Lower lobe of right lung (tissue), 2 donors: Measurements from ENCODE around the gene KRT75. TPM values are rescaled to one million over a fixed set of nuclear protein-coding genes. Genes with fewer than 3 reads are reported as not detected.

Experiments used
- ATAC-seq, 2 donors: fragments of 200-7000 bp; cut with Tn5 transposase; one replicate each; pipeline ENCODE4 v1.9.1; 2020 to 2022; ENCODE audit warnings: mild to moderate bottlenecking in 2 of 2, moderate library complexity in 2 of 2
- DNase-seq: peaks from one replicate; pipeline ENCODE4 v3.0.0-alpha.2; 2020
- H3K27ac ChIP-seq: fragments of 200-600 bp; one replicate; pipeline ENCODE4 v1.8.0; 2022
- H3K27me3 ChIP-seq: fragments of 200-600 bp; one replicate; pipeline ENCODE4 v1.8.0; 2022; ENCODE audit warnings: low read depth
- H3K36me3 ChIP-seq: fragments of 200-600 bp; one replicate; pipeline ENCODE4 v1.8.0; 2022; ENCODE audit warnings: mild to moderate bottlenecking
- H3K4me1 ChIP-seq: fragments of 200-600 bp; one replicate; pipeline ENCODE4 v1.8.0; 2022
- H3K4me3 ChIP-seq: fragments of 200-600 bp; one replicate; pipeline ENCODE4 v1.8.0; 2022; ENCODE audit warnings: mild to moderate bottlenecking
- H3K9me3 ChIP-seq: fragments of 200-600 bp; one replicate; pipeline ENCODE4 v1.8.0; 2022
- CTCF ChIP-seq: fragments of 200-600 bp; IDR thresholded peaks from one replicate; pipeline ENCODE4 v1.8.0; 2022; ENCODE audit warnings: antibody characterized with exemption, mild to moderate bottlenecking
- intact Hi-C: fragments of 100-400 bp; cut with DNase I; formaldehyde crosslinking; loops from one replicate; pipeline ENCODE4 v1.11.0; 2022
- total RNA-seq: library from RNA; stranded (reverse); fragmentation: NEBNext Ultra II Directional; extraction: Animal tissue kit (Norgen Biotek cat#: 25700); gene quantifications from one replicate; pipeline ENCODE4 v1.2.1, GENCODE V29; 2021
- donor health status: DM: no; HTN: yes; CAD: no; lungs with severe emphysema.

KRT75 gene
- total RNA-seq, 1 donor from 2014 or later, result not detected

- Histone ChIP-seq H3K4me1 (no peaks in the 10 kb centered on the region), H3K27me3 (peaks cover 2% of the 10 kb centered on the region), H3K9me3 (no peaks in the 10 kb centered on the region), H3K36me3 (no peaks in the 10 kb centered on the region), H3K4me3 (no peak overlapping the region), H3K27ac (no peak overlapping the region)
- DNase-seq (no peak), ATAC-seq (no peak)
- TF ChIP-seq CTCF, result no peak
- intact Hi-C loops, result no loop called here
Observed at GRCh38 chr12:52382854-52383253, 51.3 kb downstream of the KRT75 start.

- H3K4me3 ChIP-seq, result no peak overlapping the region
- no peak for ATAC-seq
- peaks cover 8% of the 10 kb centered on the region for H3K27me3 ChIP-seq
- H3K9me3 ChIP-seq, result no peaks in the 10 kb centered on the region
- DNase-seq, result no peak
- TF ChIP-seq CTCF, result no peak
- H3K27ac ChIP-seq, result no peak overlapping the region
- H3K4me1 ChIP-seq, result no peaks in the 10 kb centered on the region
- intact Hi-C loops, result no loop called here
- H3K36me3 ChIP-seq, result no peaks in the 10 kb centered on the region
Observed at GRCh38 chr12:52381206-52381605, 53.0 kb downstream of the KRT75 start.

DNA sequence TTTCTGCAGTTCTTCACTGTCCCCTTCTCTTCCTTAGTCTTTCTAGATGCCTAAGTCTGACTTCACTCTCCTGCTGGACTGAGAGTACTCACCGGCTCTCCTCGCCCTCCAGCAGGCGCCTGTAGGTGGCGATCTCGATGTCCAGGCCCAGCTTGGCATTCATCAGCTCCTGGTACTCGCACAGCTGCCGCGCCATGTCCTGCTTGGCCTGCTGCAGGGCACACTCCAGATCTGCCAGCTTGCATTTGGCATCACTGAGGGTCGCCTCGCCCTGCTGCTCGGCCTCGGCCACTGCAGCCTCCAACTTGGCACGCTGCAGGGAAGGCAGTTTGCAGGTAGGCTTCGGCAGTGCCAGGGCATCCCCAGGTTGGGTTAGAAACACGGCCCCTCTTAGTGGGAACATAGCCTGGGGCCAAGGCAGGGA is 53.9 kb downstream of the KRT75 start:
- no peak overlapping the region for H3K27ac ChIP-seq
- no peaks in the 10 kb centered on the region for H3K4me1 ChIP-seq
- H3K4me3 ChIP-seq, result no peak overlapping the region
- peak; percentile 26 to 56 for ATAC-seq
- H3K9me3 ChIP-seq, result no peaks in the 10 kb centered on the region
- peak; percentile 51 for TF ChIP-seq CTCF
- peaks cover 8% of the 10 kb centered on the region for H3K27me3 ChIP-seq
- intact Hi-C loops, result no loop called here
- DNase-seq, result peak; percentile 46
- no peaks in the 10 kb centered on the region for H3K36me3 ChIP-seq

GRCh38 chr12:52379536-52379935 is 54.6 kb downstream of the KRT75 start:
- Histone ChIP-seq H3K36me3 (no peaks in the 10 kb centered on the region), H3K27me3 (peaks cover 8% of the 10 kb centered on the region), H3K9me3 (no peaks in the 10 kb centered on the region), H3K27ac (no peak overlapping the region), H3K4me1 (no peaks in the 10 kb centered on the region), H3K4me3 (no peak overlapping the region)
- no peak for TF ChIP-seq CTCF
- intact Hi-C loops, result no loop called here
- DNase-seq (no peak), ATAC-seq (no peak)

DNA sequence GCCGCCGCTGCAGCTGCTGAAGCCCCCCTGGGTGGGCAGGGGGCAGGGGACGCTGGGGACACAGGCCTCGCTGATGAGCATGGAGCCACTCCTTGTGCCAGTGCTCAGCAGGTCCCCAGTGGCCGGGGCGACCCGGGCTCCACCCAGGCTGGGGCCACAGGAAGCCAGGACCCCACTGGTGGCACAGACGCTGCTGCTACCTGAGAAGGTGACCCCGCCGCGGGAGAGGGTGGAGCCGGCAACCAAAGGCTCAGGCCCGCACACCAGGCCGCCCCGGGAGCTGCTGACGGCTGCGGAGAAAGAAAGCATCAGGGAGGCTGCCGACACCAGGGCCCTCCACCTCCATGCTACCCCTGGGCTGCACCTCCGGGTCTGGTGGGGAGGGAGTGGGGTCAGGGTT is 56.1 kb downstream of the KRT75 start:
- ATAC-seq, result no peak
- H3K36me3 ChIP-seq, result no peaks in the 10 kb centered on the region
- no peak overlapping the region for H3K4me3 ChIP-seq
- TF ChIP-seq CTCF, result no peak
- H3K27me3 ChIP-seq, result peaks cover 8% of the 10 kb centered on the region
- no peak overlapping the region for H3K27ac ChIP-seq
- H3K9me3 ChIP-seq, result no peaks in the 10 kb centered on the region
- intact Hi-C loops, result no loop called here
- no peak for DNase-seq
- no peaks in the 10 kb centered on the region for H3K4me1 ChIP-seq

GRCh38 chr12:52377266-52377665 is 56.9 kb downstream of the KRT75 start:
- no peaks in the 10 kb centered on the region for H3K9me3 ChIP-seq
- peaks cover 8% of the 10 kb centered on the region for H3K27me3 ChIP-seq
- H3K4me3 ChIP-seq, result no peak overlapping the region
- no peak overlapping the region for H3K27ac ChIP-seq
- DNase-seq (no peak), ATAC-seq (no peak)
- intact Hi-C loops, result no loop called here
- no peaks in the 10 kb centered on the region for H3K4me1 ChIP-seq
- no peak for TF ChIP-seq CTCF
- no peaks in the 10 kb centered on the region for H3K36me3 ChIP-seq
